ENCODE data around the gene SUPT6H.

SUPT6H gene

DNA sequence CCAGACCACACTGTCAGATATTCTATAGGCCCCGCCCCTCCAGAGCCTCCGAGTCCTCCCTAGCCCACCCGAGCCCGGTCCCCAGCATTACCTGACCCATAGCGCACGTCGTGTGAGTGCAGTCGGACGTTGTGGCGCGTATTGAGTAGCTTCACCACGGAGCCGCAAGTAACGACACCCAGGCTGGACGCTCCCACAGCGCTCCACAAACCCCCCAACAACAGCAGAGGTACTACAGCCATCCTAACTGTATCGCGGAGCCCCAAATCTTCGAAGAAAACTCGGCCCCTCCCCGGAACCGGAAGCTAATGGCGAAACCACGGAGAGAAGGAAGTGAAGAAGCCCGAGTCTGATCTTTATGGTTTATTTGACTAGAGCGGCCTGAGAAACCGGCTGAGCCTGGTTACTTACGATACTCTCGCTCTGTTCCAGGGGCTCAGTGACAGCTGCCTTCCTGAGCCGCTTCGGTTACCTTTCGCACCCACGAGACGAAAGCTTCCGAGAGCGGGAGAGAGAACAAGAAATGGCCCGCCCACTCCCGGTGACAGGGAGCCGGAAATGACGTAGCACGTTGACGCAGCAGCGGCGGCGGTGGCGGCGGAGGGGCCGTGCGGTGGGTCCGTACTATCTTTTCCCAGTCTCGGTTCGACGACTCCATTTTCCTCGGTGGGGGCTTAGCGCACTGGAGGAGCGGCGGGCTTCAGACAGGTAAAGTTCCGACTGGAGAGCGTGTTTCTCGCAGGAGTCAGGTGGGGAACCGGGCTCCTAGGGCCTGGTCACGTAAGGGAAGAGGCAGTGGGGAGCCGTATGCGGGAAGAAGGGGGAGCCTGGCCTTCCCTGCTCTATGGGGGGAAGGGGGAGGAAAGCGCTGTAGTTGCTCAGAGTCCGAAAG lies at the start of gene SUPT6H, which contains the start of gene SDF2:
Gene SUPT6H, plus strand, starts transcription at position 571 of the 892 bp plus-strand sequence. CDS start 11,197 bp downstream, outside the sequence.
Gene SDF2, minus strand, starts transcription at position 272 of the 892 bp plus-strand sequence. Its CDS starts 30 bp downstream, at position 242.
- Histone ChIP-seq H3K9me3 (peaks cover 17% of the 10 kb centered on the region), H3K27me3 (no peaks in the 10 kb centered on the region), H3K27ac (peak within 1 kb of the TSS; percentile 91), H3K36me3 (peaks cover 58% of the 10 kb centered on the region), H3K9ac (peak within 1 kb of the TSS; percentile 90), H3K4me1 (peaks cover 43% of the 10 kb centered on the region), H3K4me3 (peak within 1 kb of the TSS; percentile 88), H4K20me1 (peaks cover 78% of the 10 kb centered on the region), H3K4me2 (peak within 1 kb of the TSS; percentile 93)
- TF ChIP-seq Cebpa-rat (IDR thresholded peaks at IDR 0.05) = no peak

DNA sequence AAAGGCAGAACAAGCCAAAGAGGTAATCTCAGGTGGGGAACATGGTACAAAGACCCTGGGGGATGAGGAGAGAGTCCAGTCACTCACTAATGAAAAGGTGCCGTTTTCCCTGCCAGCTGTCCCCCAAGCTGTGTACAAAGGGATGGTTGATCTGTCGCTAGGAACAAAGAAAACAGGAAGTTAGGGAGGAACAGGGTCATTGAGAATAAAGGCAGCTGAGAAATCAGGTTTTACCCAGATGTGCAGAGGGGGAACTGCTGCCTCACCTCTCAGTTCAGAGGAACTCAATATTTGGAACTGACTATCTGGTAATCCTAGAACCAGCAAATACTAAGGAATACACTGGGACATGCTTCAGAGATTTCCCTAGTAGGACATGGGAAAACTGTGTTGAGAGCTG lies 49.5 kb upstream of the SUPT6H start:
- peak overlapping the region; percentile 41; the same call in 1 of the 2 replicates for H3K4me2 ChIP-seq
- H3K36me3 ChIP-seq = peaks cover 92% of the 10 kb centered on the region
- peak overlapping the region; percentile 7; the same call in 1 of the 2 replicates for H3K9ac ChIP-seq
- no peaks in the 10 kb centered on the region for H3K27me3 ChIP-seq
- peaks cover 30% of the 10 kb centered on the region for H3K4me1 ChIP-seq
- no peaks in the 10 kb centered on the region for H3K9me3 ChIP-seq
- peaks cover 29% of the 10 kb centered on the region for H4K20me1 ChIP-seq
- H3K4me3 ChIP-seq = no peak overlapping the region
- no peak for TF ChIP-seq Cebpa-rat (IDR thresholded peaks at IDR 0.05)
- H3K27ac ChIP-seq = no peak overlapping the region

GRCh38 chr17:28612936-28613872 lies 48.8 kb upstream of the SUPT6H start:
- no peaks in the 10 kb centered on the region for H3K27me3 ChIP-seq
- H3K4me1 ChIP-seq = peaks cover 30% of the 10 kb centered on the region
- no peak overlapping the region for H3K4me3 ChIP-seq
- peaks cover 97% of the 10 kb centered on the region for H3K36me3 ChIP-seq
- peak overlapping the region; percentile 41; the same call in 1 of the 2 replicates for H3K4me2 ChIP-seq
- no peak overlapping the region; the same call in 1 of the 2 replicates for H3K9ac ChIP-seq
- H3K27ac ChIP-seq = no peak overlapping the region
- H3K9me3 ChIP-seq = no peaks in the 10 kb centered on the region
- TF ChIP-seq Cebpa-rat (IDR thresholded peaks at IDR 0.05) = no peak
- peaks cover 29% of the 10 kb centered on the region for H4K20me1 ChIP-seq

DNA sequence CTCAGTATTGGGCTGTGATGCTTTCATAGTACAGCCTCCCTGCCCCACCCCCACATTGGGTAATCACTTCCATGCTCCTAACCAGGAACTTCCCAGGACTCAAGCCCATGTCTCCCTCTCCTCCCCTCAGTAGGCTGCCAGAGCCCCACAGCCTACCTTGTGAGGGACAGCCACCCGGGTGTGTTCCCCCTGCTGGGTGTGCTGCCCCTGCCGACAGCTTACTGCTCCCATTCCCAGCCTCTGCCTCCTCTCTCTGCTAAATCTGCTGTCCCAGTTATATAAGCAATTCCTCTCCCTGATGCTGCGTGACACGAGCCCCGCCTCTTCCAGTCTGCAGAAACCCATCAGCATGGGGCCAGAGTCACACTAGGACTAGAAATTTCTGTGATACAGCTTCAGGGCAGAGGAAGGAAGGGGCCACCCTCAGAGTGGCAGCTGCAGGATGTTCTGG lies 48.0 kb upstream of the SUPT6H start, which contains the start of gene RSKR:
Gene RSKR, minus strand, starts transcription at position 255 of the 451 bp plus-strand sequence. Its CDS starts 24 bp downstream, at position 231.
- Histone ChIP-seq H3K27ac (no peak within 1 kb of the TSS), H3K9ac (no peak within 1 kb of the TSS; the same call in 1 of the 2 replicates), H4K20me1 (peaks cover 29% of the 10 kb centered on the region), H3K4me2 (peak within 1 kb of the TSS; percentile 41; the same call in 1 of the 2 replicates), H3K27me3 (no peaks in the 10 kb centered on the region), H3K4me3 (no peak within 1 kb of the TSS), H3K36me3 (peaks cover 99% of the 10 kb centered on the region), H3K4me1 (peaks cover 30% of the 10 kb centered on the region), H3K9me3 (no peaks in the 10 kb centered on the region)
- TF ChIP-seq Cebpa-rat (IDR thresholded peaks at IDR 0.05) = no peak

GRCh38 chr17:28615260-28615940 lies 46.6 kb upstream of the SUPT6H start:
- no peak for TF ChIP-seq Cebpa-rat (IDR thresholded peaks at IDR 0.05)
- Histone ChIP-seq H3K36me3 (peaks cover 100% of the 10 kb centered on the region), H4K20me1 (peaks cover 33% of the 10 kb centered on the region), H3K9me3 (no peaks in the 10 kb centered on the region), H3K4me2 (no peak overlapping the region), H3K4me1 (peaks cover 30% of the 10 kb centered on the region), H3K9ac (no peak overlapping the region), H3K27me3 (no peaks in the 10 kb centered on the region), H3K27ac (no peak overlapping the region), H3K4me3 (no peak overlapping the region)

GRCh38 chr17:28616281-28616680 lies 45.7 kb upstream of the SUPT6H start:
- Histone ChIP-seq H3K27ac (no peak overlapping the region), H3K36me3 (peaks cover 100% of the 10 kb centered on the region), H4K20me1 (peaks cover 42% of the 10 kb centered on the region), H3K9ac (no peak overlapping the region), H3K27me3 (no peaks in the 10 kb centered on the region), H3K4me2 (no peak overlapping the region), H3K4me1 (peaks cover 30% of the 10 kb centered on the region), H3K4me3 (no peak overlapping the region), H3K9me3 (no peaks in the 10 kb centered on the region)
- no peak for TF ChIP-seq Cebpa-rat (IDR thresholded peaks at IDR 0.05)

DNA sequence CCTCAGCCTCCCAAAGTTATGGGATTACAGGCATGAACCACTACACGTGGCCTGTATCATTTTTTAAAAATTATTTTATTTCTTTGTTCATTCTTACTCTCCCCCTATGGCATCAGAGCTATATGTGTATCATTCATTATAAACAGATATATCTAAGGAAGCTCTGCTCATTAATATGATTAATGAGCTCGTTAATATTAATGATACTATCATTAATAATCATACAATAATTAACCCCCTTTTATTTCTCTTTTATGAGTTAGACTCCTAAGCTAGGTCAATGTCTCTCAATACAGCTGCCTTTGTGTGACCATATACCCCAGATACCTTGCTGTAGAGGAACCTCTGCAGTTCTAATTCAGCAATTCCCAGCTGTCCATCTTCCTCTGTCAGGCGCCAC lies 43.5 kb upstream of the SUPT6H start:
- H4K20me1 ChIP-seq = peaks cover 61% of the 10 kb centered on the region
- TF ChIP-seq Cebpa-rat (IDR thresholded peaks at IDR 0.05) = no peak
- no peaks in the 10 kb centered on the region for H3K27me3 ChIP-seq
- no peak overlapping the region for H3K4me2 ChIP-seq
- H3K4me3 ChIP-seq = no peak overlapping the region
- H3K27ac ChIP-seq = no peak overlapping the region
- H3K9ac ChIP-seq = no peak overlapping the region
- peaks cover 17% of the 10 kb centered on the region for H3K4me1 ChIP-seq
- no peaks in the 10 kb centered on the region for H3K9me3 ChIP-seq
- H3K36me3 ChIP-seq = peaks cover 100% of the 10 kb centered on the region

DNA sequence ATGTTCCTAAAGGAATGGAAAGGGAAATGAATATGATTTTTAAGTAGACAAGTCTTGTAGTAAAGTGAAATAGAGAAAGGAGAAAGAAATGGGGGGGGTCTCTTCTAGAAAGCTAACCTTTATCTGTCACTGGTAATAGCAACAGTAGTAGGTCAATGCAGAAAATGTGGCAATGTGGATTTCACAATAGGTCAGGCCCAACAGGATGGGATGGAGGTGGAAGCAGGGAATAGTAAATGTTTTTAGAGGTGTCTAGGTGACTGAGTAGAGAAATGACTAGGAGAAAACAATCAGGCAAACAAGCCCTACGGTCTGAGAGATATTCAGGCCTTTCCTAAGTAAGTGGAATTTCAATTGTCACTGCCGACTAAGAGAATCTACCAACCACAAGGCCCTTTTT lies 42.0 kb upstream of the SUPT6H start:
- H3K9ac ChIP-seq = no peak overlapping the region
- H3K4me1 ChIP-seq = peaks cover 1% of the 10 kb centered on the region; the same call in 1 of the 2 replicates
- H3K27ac ChIP-seq = no peak overlapping the region
- H3K4me2 ChIP-seq = no peak overlapping the region
- peaks cover 100% of the 10 kb centered on the region for H3K36me3 ChIP-seq
- H3K9me3 ChIP-seq = no peaks in the 10 kb centered on the region
- no peaks in the 10 kb centered on the region for H3K27me3 ChIP-seq
- H4K20me1 ChIP-seq = peaks cover 61% of the 10 kb centered on the region
- H3K4me3 ChIP-seq = no peak overlapping the region
- TF ChIP-seq Cebpa-rat (IDR thresholded peaks at IDR 0.05) = no peak

GRCh38 chr17:28622186-28622585 lies 39.8 kb upstream of the SUPT6H start:
- Histone ChIP-seq H3K36me3 (peaks cover 100% of the 10 kb centered on the region), H3K4me3 (no peak overlapping the region), H3K4me2 (no peak overlapping the region), H3K9ac (no peak overlapping the region), H4K20me1 (peaks cover 66% of the 10 kb centered on the region), H3K27ac (no peak overlapping the region), H3K27me3 (no peaks in the 10 kb centered on the region), H3K9me3 (no peaks in the 10 kb centered on the region), H3K4me1 (no peaks in the 10 kb centered on the region)
- TF ChIP-seq Cebpa-rat (IDR thresholded peaks at IDR 0.05) = no peak

All from BLaER1 (cell line).